Right atrium auricular region (tissue), 2 donors: ENCODE data around the gene RGPD3. TPM values are rescaled to one million over a fixed set of nuclear protein-coding genes. Genes with fewer than 3 reads are reported as not detected.
"Not testable (repeated sequence)": the region's sequence is repeated elsewhere in the genome, so short reads cannot be mapped to it uniquely, and the experiment has no call there.

Experiments
- DNase-seq: peaks from one replicate; pipeline ENCODE4 v3.0.0-alpha.2; 2019; ENCODE audit warnings: low spot score
- H3K27ac ChIP-seq, 2 donors: fragments of 200-600 bp; sonication (generic); 1 replicate in 1 of 2; 2 replicates in 1 of 2; pipeline ENCODE4 v1.5.1; 2016 to 2019
- H3K27me3 ChIP-seq, 2 donors: fragments of 200-600 bp; sonication (generic); one replicate each; pipeline versions ENCODE4 v1.5.1 to v1.6.0; 2017 to 2019
- H3K36me3 ChIP-seq: fragments of 200-600 bp; sonication (generic); one replicate; pipeline ENCODE4 v1.5.1; 2016
- H3K4me1 ChIP-seq, 2 donors: fragments of 200-600 bp; sonication (generic); one replicate each; pipeline versions ENCODE4 v1.5.1 to v1.6.0; 2017 to 2019
- H3K4me3 ChIP-seq, 2 donors: fragments of 200-600 bp; sonication (generic); 1 replicate in 1 of 2; 2 replicates in 1 of 2; pipeline ENCODE4 v1.5.1; 2017 to 2019; ENCODE audit warnings: mild to moderate bottlenecking in 1 of 2, moderate library complexity in 1 of 2
- H3K9me3 ChIP-seq, 2 donors: fragments of 200-600 bp; sonication (generic); one replicate each; pipeline ENCODE4 v1.5.1; 2019
- total RNA-seq, 2 donors: library from RNA; depleted of rRNA; stranded (reverse); fragments of >200 nt; gene quantifications; one replicate each; pipeline ENCODE4 v1.1.0, GENCODE V29; 2016

The RGPD3 gene
- total RNA-seq, 2 donors from 2014 or later = 0.43 to 0.48 TPM

GRCh38 chr2:106504787-106505186 is 36.6 kb upstream of the RGPD3 start:
- H3K27ac ChIP-seq, DNase-seq, H3K4me1 ChIP-seq, H3K4me3 ChIP-seq, H3K9me3 ChIP-seq, H3K27me3 ChIP-seq, H3K36me3 ChIP-seq: not testable (repeated sequence)

GRCh38 chr2:106504192-106504591 is 36.0 kb upstream of the RGPD3 start:
- DNase-seq, H3K27ac ChIP-seq, H3K4me3 ChIP-seq, H3K9me3 ChIP-seq, H3K4me1 ChIP-seq, H3K36me3 ChIP-seq, H3K27me3 ChIP-seq: not testable (repeated sequence)

DNA sequence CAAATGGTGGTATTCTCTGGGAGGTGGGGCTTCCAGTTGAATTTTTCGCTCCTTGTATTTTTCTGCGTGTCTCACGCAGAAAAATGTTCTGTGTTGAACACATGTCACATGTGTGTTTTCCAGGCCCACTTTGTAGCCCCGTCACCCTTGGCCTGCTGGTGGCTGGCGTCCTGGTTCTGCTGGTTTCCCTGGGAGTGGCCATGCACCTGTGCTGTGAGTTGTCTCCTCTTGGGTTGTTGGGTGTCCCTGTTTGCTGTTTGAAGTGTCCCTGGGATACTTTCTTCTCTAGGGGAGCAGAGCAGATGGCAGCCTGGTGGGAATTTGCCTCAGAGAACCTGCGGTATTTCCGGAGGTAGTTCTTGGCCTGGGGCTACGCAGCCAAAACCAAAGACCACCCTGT is 34.1 kb upstream of the RGPD3 start:
- not testable (repeated sequence) for H3K4me3 ChIP-seq, H3K9me3 ChIP-seq, H3K27me3 ChIP-seq

DNA sequence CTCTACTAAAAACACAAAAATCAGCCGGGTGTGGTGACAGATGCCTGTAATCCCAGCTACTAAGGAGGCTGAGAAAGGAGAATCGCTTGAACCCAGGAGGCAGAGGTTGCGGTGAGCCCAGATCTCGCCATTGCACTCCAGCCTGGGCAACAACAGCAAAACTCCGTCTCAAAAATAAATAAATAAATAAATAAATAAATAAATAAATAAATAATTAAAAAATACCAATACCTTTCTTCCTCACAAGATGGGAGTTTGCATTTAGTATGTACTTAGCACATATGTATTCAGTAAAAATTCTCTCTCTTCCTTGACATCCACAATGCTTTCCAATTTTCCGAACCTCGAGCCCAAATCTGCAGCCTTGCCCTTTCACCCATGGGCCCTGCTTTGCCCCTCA is 32.1 kb upstream of the RGPD3 start:
- not testable (repeated sequence) for H3K9me3 ChIP-seq, H3K36me3 ChIP-seq, H3K27me3 ChIP-seq, DNase-seq, H3K4me1 ChIP-seq, H3K4me3 ChIP-seq, H3K27ac ChIP-seq

More for the DNA sequence above, 34.1 kb upstream of the RGPD3 start:
- not testable (repeated sequence) for DNase-seq, H3K36me3 ChIP-seq, H3K27ac ChIP-seq, H3K4me1 ChIP-seq

DNA sequence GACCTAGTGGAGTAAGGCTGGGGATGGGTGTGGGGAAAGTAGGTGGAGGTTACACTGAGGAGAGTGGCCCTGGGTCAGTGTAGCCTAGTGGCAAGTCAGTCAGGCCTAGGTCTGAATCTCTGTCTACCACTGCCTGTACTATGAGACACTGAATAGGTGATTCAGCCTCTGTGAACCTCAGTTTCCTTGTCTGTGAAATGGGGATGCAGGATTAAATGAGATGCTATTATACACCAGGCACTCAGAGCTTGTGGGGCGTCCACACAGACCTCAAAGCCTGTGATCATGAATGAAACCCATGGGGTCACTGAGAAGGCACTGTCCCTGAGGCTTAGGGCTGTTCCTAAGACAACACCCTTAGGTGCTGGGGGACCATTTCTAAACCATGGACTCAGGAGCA is 30.3 kb upstream of the RGPD3 start:
- H3K27ac ChIP-seq, H3K4me1 ChIP-seq, DNase-seq: not testable (repeated sequence)

DNA sequence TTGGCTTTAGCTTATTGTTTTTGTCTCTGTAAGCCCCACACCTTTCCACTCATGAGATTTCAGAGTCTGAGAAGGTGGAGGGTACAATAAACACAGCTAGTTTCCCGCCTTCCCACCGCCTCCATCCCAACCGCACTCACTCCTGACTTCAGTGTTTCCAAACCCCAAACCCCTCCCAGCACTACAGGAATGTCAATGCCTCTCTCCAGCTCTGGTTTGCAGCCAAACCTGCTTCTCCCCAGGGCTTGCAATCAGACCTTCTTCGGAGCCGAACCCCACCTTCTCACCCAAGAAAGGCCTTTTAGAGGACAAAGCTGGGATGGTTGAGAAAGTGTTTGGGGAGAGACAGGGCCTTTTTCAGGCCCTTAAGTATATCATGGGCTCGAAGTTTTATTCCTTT is 24.7 kb upstream of the RGPD3 start:
- H3K27ac ChIP-seq, DNase-seq, H3K4me1 ChIP-seq, H3K4me3 ChIP-seq, H3K27me3 ChIP-seq, H3K36me3 ChIP-seq, H3K9me3 ChIP-seq: not testable (repeated sequence)

More for the DNA sequence above, 30.3 kb upstream of the RGPD3 start:
- H3K9me3 ChIP-seq, H3K27me3 ChIP-seq, H3K4me3 ChIP-seq, H3K36me3 ChIP-seq: not testable (repeated sequence)

DNA sequence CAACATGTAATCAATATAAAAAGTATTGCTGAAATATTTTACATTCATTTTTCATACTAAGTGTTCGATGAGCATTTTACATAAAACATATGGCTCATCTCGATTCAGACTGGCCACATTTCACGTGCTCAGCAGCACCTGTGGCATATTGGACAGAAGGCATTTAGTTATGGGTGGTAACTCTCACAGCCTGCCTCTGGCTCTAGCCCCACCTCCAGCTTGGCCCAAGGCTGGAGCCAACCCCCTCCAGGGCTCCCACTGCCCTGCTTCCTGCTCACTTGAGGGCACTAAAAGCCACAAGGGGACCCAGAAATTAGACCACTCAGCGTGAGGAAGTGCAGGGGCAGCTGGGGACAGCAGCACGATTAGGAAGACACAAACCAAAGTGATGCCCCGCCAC is 24.2 kb upstream of the RGPD3 start:
- H3K36me3 ChIP-seq, H3K9me3 ChIP-seq, H3K27me3 ChIP-seq, H3K27ac ChIP-seq, DNase-seq, H3K4me3 ChIP-seq, H3K4me1 ChIP-seq: not testable (repeated sequence)

GRCh38 chr2:106489701-106490100 is 21.5 kb upstream of the RGPD3 start:
- not testable (repeated sequence) for H3K4me1 ChIP-seq, H3K36me3 ChIP-seq, H3K27ac ChIP-seq, H3K9me3 ChIP-seq, H3K4me3 ChIP-seq, H3K27me3 ChIP-seq, DNase-seq

- not testable (repeated sequence) for H3K9me3 ChIP-seq
Measured at GRCh38 chr2:106487386-106488191, 19.4 kb upstream of the RGPD3 start.

GRCh38 chr2:106486551-106487385 is 18.6 kb upstream of the RGPD3 start, which contains the start of gene CD8B2:
Gene CD8B2, plus strand, starts transcription at chr2:106487364. Its CDS starts 63 bp downstream, at chr2:106487427.
- not testable (repeated sequence) for H3K4me3 ChIP-seq, H3K27ac ChIP-seq

More at GRCh38 chr2:106487386-106488191, 19.4 kb upstream of the RGPD3 start:
- DNase-seq, H3K27me3 ChIP-seq, H3K4me1 ChIP-seq, H3K4me3 ChIP-seq, H3K36me3 ChIP-seq, H3K27ac ChIP-seq: not testable (repeated sequence)

DNA sequence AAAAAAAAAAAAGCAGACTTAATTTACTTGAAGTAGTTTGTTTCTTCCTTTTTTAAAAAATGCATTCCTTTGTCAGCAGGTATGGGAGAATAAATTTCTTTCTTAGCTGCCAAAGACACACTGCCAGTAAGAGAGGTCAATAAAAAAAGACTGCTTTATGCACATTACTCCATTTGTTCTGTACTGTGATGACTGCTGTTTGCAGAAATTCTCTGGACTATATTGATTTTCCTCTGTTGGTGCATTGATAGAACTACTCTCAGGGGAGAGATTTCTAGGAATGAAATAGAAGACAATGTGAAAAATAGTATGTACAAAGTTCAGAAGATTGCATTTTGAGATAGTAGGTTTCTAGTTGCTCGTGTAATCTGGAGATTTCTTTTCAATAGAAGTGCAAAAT is 11.3 kb upstream of the RGPD3 start:
- not testable (repeated sequence) for DNase-seq, H3K27ac ChIP-seq, H3K4me1 ChIP-seq, H3K27me3 ChIP-seq, H3K4me3 ChIP-seq, H3K36me3 ChIP-seq, H3K9me3 ChIP-seq

More at GRCh38 chr2:106486551-106487385, 18.6 kb upstream of the RGPD3 start, which contains the start of gene CD8B2:
- H3K36me3 ChIP-seq, H3K4me1 ChIP-seq, H3K9me3 ChIP-seq, H3K27me3 ChIP-seq, DNase-seq: not testable (repeated sequence)

- H3K36me3 ChIP-seq, DNase-seq, H3K27me3 ChIP-seq, H3K4me3 ChIP-seq, H3K27ac ChIP-seq, H3K4me1 ChIP-seq, H3K9me3 ChIP-seq: not testable (repeated sequence)
Measured at GRCh38 chr2:106477647-106478046, 9.4 kb upstream of the RGPD3 start.
